ENCODE data around the gene GRM7. TPM values are rescaled to one million over a fixed set of nuclear protein-coding genes. Genes with fewer than 3 reads are reported as not detected.

Gene GRM7
- total RNA-seq, 2 experiments from 2014 or later, result not detected

DNA sequence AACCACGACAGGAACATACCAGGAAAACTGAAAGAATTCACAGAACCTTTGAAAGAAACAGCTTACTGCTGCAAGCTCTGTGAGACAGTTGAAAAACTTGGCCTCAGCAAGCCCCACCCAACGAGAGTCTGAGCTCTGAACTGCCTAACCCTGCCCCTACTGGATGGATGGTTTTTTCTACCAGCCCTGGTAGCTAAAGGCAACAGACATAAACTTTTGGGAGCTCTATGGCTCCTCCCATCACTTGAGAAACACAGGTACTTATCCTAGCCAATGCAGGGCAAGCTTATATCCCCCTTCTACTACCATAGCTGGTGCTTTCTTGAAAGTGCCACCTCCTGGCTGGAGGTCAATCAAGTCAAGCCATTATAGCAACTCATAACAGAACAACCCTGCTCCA lies 471.8 kb downstream of the GRM7 start:
- ATAC-seq, result no peak
- peaks cover 4% of the 10 kb centered on the region for H3K9me3 Mint-ChIP-seq
- TF ChIP-seq, protein P1, sequence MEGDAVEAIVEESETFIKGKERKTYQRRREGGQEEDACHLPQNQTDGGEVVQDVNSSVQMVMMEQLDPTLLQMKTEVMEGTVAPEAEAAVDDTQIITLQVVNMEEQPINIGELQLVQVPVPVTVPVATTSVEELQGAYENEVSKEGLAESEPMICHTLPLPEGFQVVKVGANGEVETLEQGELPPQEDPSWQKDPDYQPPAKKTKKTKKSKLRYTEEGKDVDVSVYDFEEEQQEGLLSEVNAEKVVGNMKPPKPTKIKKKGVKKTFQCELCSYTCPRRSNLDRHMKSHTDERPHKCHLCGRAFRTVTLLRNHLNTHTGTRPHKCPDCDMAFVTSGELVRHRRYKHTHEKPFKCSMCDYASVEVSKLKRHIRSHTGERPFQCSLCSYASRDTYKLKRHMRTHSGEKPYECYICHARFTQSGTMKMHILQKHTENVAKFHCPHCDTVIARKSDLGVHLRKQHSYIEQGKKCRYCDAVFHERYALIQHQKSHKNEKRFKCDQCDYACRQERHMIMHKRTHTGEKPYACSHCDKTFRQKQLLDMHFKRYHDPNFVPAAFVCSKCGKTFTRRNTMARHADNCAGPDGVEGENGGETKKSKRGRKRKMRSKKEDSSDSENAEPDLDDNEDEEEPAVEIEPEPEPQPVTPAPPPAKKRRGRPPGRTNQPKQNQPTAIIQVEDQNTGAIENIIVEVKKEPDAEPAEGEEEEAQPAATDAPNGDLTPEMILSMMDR (IDR thresholded peaks at IDR 0.05), result no peak
- H3K4me1 Mint-ChIP-seq (ENCODE audit: low read depth), result no peaks in the 10 kb centered on the region
- ChIA-PET POLR2A (no interaction called here), CTCF (no interaction called here)
- no peak overlapping the region for H3K27ac Mint-ChIP-seq
- DNase-seq, result no peak
- intact Hi-C loops (cut with micrococcal nuclease), result no loop called here
- H3K36me3 Mint-ChIP-seq (ENCODE audit: low read depth), result no peaks in the 10 kb centered on the region
- H3K27me3 Mint-ChIP-seq, result no peaks in the 10 kb centered on the region
- H3K4me3 Mint-ChIP-seq, result no peak overlapping the region

DNA sequence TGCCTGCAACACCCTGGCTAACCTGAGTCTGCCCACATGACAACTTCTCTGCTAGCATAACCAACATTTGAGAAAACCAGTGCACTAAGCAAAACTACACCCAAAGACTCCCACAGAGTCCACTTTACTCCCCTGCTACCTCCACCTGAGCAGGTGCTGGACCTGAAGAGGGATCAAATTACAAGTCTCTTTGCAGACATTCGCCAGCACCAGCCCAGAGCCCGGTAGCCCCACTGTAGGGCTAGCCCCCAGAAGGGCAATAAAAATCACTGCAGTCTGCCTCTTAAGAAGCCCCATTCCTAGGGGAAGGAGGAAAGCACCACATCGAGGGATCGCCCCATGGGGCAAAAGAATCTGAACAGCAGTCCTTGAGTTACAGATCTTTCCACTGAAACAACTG lies 472.2 kb downstream of the GRM7 start:
- TF ChIP-seq, protein P1 (IDR thresholded peaks at IDR 0.05), result no peak
- CTCF ChIA-PET, result no interaction called here
- no peaks in the 10 kb centered on the region for H3K27me3 Mint-ChIP-seq
- intact Hi-C loops (cut with micrococcal nuclease), result no loop called here
- H3K9me3 Mint-ChIP-seq, result peaks cover 4% of the 10 kb centered on the region
- H3K4me3 Mint-ChIP-seq, result no peak overlapping the region
- DNase-seq, result no peak
- POLR2A ChIA-PET, result no interaction called here
- no peaks in the 10 kb centered on the region for H3K4me1 Mint-ChIP-seq (ENCODE audit: low read depth)
- H3K27ac Mint-ChIP-seq, result no peak overlapping the region
- no peaks in the 10 kb centered on the region for H3K36me3 Mint-ChIP-seq (ENCODE audit: low read depth)
- no peak for ATAC-seq

DNA sequence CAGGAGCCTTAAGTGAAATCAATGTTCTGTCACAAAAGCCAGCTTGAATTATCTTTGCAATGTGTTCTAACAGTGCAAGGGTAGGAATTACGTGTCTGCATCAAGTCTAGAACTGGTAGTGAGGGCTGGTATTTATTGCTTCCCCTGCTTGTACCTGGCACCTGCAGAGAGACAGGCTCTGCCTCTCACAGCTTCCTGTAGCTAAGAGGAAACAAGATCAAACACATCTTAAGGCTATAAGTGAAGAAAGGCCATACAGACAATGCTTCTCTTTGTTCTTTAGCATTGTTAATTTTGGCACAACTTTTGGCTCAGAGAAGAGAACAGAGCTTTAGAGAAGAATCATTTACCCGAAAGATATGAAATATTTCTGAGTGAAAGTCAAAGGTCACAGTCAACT lies 479.9 kb downstream of the GRM7 start:
- H3K9me3 Mint-ChIP-seq, result peaks cover under 1% of the 10 kb centered on the region
- no peak for DNase-seq
- TF ChIP-seq, protein P1 (IDR thresholded peaks at IDR 0.05), result no peak
- no peak overlapping the region for H3K27ac Mint-ChIP-seq
- ATAC-seq, result no peak
- H3K36me3 Mint-ChIP-seq (ENCODE audit: low read depth), result no peaks in the 10 kb centered on the region
- H3K4me3 Mint-ChIP-seq, result no peak overlapping the region
- H3K27me3 Mint-ChIP-seq, result no peaks in the 10 kb centered on the region
- no peaks in the 10 kb centered on the region for H3K4me1 Mint-ChIP-seq (ENCODE audit: low read depth)
- intact Hi-C loops (cut with micrococcal nuclease), result no loop called here
- CTCF ChIA-PET, result no interaction called here
- POLR2A ChIA-PET, result no interaction called here

DNA sequence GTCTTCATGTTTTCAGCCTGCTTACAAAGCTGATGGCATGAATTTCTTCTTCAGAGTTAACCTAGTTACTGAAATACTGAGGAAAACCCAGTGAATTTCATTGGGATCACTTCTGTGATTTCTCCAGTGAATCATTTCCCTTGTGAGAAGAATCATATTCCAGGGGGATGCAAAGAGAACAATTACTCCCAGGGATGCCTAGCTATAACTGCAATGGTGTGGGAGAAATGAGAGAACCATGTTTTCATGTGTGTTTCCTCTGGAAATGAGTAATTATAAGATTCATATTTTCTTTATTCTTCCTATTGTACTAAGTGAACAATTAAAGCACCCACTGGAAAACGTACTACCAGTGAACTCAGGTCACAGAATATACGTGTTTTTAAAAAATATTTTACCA lies 485.4 kb downstream of the GRM7 start:
- DNase-seq (no peak), ATAC-seq (no peak)
- TF ChIP-seq, protein P1 (IDR thresholded peaks at IDR 0.05), result no peak
- no peaks in the 10 kb centered on the region for H3K4me1 Mint-ChIP-seq (ENCODE audit: low read depth)
- no peak overlapping the region for H3K27ac Mint-ChIP-seq
- ChIA-PET POLR2A (no interaction called here), CTCF (no interaction called here)
- no peaks in the 10 kb centered on the region for H3K36me3 Mint-ChIP-seq (ENCODE audit: low read depth)
- H3K27me3 Mint-ChIP-seq, result no peaks in the 10 kb centered on the region
- intact Hi-C loops (cut with micrococcal nuclease), result no loop called here
- no peaks in the 10 kb centered on the region for H3K9me3 Mint-ChIP-seq
- no peak overlapping the region for H3K4me3 Mint-ChIP-seq

DNA sequence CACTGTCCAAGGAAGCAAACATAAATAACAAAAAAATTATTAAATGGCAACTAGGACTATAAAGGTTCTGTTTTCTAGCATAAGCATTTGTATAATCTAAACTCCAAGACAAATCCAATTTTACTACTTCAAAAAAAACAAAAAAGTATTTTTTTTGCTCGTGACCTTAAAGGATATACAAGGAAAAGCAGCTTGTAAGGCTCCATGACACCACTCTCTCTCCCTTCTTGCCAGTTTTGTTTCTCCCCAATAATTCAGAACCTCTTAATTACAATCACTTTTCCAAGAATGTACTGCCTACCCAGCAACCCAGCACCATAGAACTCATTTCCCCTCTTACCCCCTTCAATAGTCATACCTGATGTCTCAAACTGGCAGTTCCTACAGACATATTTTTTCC lies 496.2 kb downstream of the GRM7 start:
- ATAC-seq, result no peak
- Mint-ChIP-seq H3K27me3 (no peaks in the 10 kb centered on the region), H3K27ac (no peak overlapping the region), H3K4me3 (no peak overlapping the region), H3K36me3 (ENCODE audit: low read depth) (no peaks in the 10 kb centered on the region), H3K4me1 (ENCODE audit: low read depth) (no peaks in the 10 kb centered on the region), H3K9me3 (no peaks in the 10 kb centered on the region)
- ChIA-PET CTCF (no interaction called here), POLR2A (no interaction called here)
- intact Hi-C loops (cut with micrococcal nuclease), result no loop called here
- TF ChIP-seq, protein P1 (IDR thresholded peaks at IDR 0.05), result no peak
- DNase-seq, result no peak
